ENCODE data around the gene PCED1B. TPM values are rescaled to one million over a fixed set of nuclear protein-coding genes. Genes with fewer than 3 reads are reported as not detected.

The PCED1B gene
- total and polyA plus RNA-seq, 2 experiments from 2014 or later, result 5.1 to 6.6 TPM

DNA sequence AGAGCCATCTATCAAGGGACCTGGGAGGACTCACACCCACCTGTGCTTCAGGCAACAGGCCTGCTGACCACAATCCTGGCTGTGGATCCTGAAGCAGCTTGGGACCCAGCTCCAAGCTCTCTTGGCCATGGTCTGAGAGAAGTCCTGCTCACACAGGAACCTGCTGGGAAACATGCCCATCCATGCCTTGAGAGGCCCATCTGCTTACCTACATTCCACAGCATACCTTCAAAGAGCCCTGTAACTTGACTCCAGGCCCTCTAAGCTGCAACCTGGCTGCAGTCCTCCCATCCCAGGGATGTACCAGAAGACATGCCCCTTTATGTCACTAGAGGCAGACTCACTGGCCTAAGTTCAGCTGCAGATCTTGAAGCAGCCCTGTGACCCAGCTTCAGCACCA, 62.0 kb downstream of the PCED1B start:
- Mint-ChIP-seq H3K36me3 (ENCODE audit: low read depth) (no peaks in the 10 kb centered on the region), H3K27ac (no peak overlapping the region), H3K4me1 (no peaks in the 10 kb centered on the region), H3K9me3 (peaks cover 3% of the 10 kb centered on the region; the same call in 2 of the 3 replicates), H3K27me3 (ENCODE audit: insufficient read depth, low read depth, poor library complexity) (no peaks in the 10 kb centered on the region), H3K4me3 (no peak overlapping the region)
- no peak overlapping the region for H3K27ac ChIP-seq (ENCODE audit: low read depth)
- H2AFZ ChIP-seq, result no peak overlapping the region
- no peak overlapping the region for H3K4me2 ChIP-seq
- ATAC-seq (peak; percentile 80), DNase-seq (ENCODE audit: low spot score) (peak; percentile 34)
- peaks cover 12% of the 10 kb centered on the region for H3K9me2 ChIP-seq (ENCODE audit: insufficient read depth)
- H3K4me3 ChIP-seq, result no peak overlapping the region
- H4K20me1 ChIP-seq (replicated peaks; ENCODE audit: insufficient read depth), result no peaks in the 10 kb centered on the region
- TF ChIP-seq, protein P1, sequence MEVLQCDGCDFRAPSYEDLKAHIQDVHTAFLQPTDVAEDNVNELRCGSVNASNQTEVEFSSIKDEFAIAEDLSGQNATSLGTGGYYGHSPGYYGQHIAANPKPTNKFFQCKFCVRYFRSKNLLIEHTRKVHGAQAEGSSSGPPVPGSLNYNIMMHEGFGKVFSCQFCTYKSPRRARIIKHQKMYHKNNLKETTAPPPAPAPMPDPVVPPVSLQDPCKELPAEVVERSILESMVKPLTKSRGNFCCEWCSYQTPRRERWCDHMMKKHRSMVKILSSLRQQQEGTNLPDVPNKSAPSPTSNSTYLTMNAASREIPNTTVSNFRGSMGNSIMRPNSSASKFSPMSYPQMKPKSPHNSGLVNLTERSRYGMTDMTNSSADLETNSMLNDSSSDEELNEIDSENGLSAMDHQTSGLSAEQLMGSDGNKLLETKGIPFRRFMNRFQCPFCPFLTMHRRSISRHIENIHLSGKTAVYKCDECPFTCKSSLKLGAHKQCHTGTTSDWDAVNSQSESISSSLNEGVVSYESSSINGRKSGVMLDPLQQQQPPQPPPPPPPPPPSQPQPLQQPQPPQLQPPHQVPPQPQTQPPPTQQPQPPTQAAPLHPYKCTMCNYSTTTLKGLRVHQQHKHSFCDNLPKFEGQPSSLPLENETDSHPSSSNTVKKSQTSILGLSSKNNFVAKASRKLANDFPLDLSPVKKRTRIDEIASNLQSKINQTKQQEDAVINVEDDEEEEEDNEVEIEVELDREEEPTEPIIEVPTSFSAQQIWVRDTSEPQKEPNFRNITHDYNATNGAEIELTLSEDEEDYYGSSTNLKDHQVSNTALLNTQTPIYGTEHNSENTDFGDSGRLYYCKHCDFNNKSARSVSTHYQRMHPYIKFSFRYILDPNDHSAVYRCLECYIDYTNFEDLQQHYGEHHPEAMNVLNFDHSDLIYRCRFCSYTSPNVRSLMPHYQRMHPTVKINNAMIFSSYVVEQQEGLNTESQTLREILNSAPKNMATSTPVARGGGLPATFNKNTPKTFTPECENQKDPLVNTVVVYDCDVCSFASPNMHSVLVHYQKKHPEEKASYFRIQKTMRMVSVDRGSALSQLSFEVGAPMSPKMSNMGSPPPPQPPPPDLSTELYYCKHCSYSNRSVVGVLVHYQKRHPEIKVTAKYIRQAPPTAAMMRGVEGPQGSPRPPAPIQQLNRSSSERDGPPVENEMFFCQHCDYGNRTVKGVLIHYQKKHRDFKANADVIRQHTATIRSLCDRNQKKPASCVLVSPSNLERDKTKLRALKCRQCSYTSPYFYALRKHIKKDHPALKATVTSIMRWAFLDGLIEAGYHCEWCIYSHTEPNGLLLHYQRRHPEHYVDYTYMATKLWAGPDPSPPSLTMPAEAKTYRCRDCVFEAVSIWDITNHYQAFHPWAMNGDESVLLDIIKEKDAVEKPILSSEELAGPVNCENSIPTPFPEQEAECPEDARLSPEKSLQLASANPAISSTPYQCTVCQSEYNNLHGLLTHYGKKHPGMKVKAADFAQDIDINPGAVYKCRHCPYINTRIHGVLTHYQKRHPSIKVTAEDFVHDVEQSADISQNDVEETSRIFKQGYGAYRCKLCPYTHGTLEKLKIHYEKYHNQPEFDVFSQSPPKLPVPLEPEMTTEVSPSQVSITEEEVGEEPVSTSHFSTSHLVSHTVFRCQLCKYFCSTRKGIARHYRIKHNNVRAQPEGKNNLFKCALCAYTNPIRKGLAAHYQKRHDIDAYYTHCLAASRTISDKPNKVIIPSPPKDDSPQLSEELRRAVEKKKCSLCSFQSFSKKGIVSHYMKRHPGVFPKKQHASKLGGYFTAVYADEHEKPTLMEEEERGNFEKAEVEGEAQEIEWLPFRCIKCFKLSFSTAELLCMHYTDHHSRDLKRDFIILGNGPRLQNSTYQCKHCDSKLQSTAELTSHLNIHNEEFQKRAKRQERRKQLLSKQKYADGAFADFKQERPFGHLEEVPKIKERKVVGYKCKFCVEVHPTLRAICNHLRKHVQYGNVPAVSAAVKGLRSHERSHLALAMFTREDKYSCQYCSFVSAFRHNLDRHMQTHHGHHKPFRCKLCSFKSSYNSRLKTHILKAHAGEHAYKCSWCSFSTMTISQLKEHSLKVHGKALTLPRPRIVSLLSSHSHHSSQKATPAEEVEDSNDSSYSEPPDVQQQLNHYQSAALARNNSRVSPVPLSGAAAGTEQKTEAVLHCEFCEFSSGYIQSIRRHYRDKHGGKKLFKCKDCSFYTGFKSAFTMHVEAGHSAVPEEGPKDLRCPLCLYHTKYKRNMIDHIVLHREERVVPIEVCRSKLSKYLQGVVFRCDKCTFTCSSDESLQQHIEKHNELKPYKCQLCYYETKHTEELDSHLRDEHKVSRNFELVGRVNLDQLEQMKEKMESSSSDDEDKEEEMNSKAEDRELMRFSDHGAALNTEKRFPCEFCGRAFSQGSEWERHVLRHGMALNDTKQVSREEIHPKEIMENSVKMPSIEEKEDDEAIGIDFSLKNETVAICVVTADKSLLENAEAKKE (CRISPR knock-in tag; IDR thresholded peaks at IDR 0.05), result peak; percentile 56; the same call in 1 of the 2 replicates
- TF ChIP-seq STAT1 (IDR thresholded peaks at IDR 0.05; ENCODE audit: unreplicated experiment), result no peak
- no peak for TF ChIP-seq JUNB (IDR thresholded peaks at IDR 0.05; ENCODE audit: unreplicated experiment)
- TF ChIP-seq NANOG (IDR thresholded peaks at IDR 0.05; ENCODE audit: borderline replicate concordance), result no peak
- no peak for TF ChIP-seq EZH2 (IDR thresholded peaks at IDR 0.05; ENCODE audit: low read depth, unreplicated experiment)
- no peak for TF ChIP-seq CREB1 (CRISPR knock-in tag; IDR thresholded peaks at IDR 0.05; ENCODE audit: low read depth)
- H3F3A ChIP-seq (replicated peaks; ENCODE audit: low read depth), result no peaks in the 10 kb centered on the region
- H3K79me2 ChIP-seq (replicated peaks; ENCODE audit: insufficient read depth), result no peaks in the 10 kb centered on the region
- H3K36me3 ChIP-seq (ENCODE audit: insufficient read depth), result no peaks in the 10 kb centered on the region
- no peaks in the 10 kb centered on the region for H3K4me1 ChIP-seq (ENCODE audit: insufficient read depth)
- no peaks in the 10 kb centered on the region for H3K27me3 ChIP-seq (ENCODE audit: insufficient read depth)

DNA sequence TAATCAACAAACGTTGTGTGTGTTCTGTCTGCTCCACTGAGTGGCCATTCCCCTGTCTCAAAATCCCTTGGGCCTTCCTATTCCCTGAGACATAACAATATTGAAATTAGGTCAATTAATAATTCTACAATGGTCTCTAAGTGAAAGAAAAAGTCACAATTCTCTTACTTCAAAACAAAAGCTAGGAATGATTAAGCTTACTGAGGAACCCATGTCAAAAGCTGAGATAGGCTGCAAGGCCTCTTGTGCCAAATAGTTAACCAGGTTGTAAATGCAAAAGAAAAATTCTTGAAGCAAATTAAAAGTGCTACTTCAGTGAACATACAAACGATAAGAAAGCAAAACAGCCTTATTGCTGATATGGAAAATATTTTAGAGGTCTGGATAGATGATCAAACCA, 65.3 kb downstream of the PCED1B start:
- Mint-ChIP-seq H3K27ac (no peak overlapping the region), H3K36me3 (ENCODE audit: low read depth) (no peaks in the 10 kb centered on the region), H3K4me3 (no peak overlapping the region), H3K27me3 (ENCODE audit: insufficient read depth, low read depth, poor library complexity) (no peaks in the 10 kb centered on the region), H3K9me3 (peaks cover 3% of the 10 kb centered on the region; the same call in 2 of the 3 replicates), H3K4me1 (peaks cover 9% of the 10 kb centered on the region)
- Histone ChIP-seq H4K20me1 (replicated peaks; ENCODE audit: insufficient read depth) (no peaks in the 10 kb centered on the region), H2AFZ (no peak overlapping the region), H3K4me1 (ENCODE audit: insufficient read depth) (no peaks in the 10 kb centered on the region), H3K36me3 (ENCODE audit: insufficient read depth) (no peaks in the 10 kb centered on the region), H3F3A (replicated peaks; ENCODE audit: low read depth) (no peaks in the 10 kb centered on the region), H3K27me3 (ENCODE audit: insufficient read depth) (no peaks in the 10 kb centered on the region), H3K4me3 (no peak overlapping the region), H3K79me2 (replicated peaks; ENCODE audit: insufficient read depth) (no peaks in the 10 kb centered on the region), H3K9me2 (ENCODE audit: insufficient read depth) (peaks cover 14% of the 10 kb centered on the region), H3K4me2 (no peak overlapping the region), H3K27ac (ENCODE audit: low read depth) (no peak overlapping the region)
- ATAC-seq (no peak), DNase-seq (ENCODE audit: low spot score) (no peak)
- TF ChIP-seq EZH2phosphoT487 (IDR thresholded peaks at IDR 0.05; ENCODE audit: unreplicated experiment) (no peak), ZNF114 (CRISPR knock-in tag; IDR thresholded peaks at IDR 0.05) (no peak), ETS1 (IDR thresholded peaks at IDR 0.05) (no peak), POLR2AphosphoS5 (IDR thresholded peaks at IDR 0.05; ENCODE audit: low read depth) (no peak), STAT1 (IDR thresholded peaks at IDR 0.05; ENCODE audit: unreplicated experiment) (no peak), NANOG (IDR thresholded peaks at IDR 0.05; ENCODE audit: borderline replicate concordance) (no peak), EZH2 (IDR thresholded peaks at IDR 0.05; ENCODE audit: low read depth, unreplicated experiment) (no peak), JUNB (IDR thresholded peaks at IDR 0.05; ENCODE audit: unreplicated experiment) (no peak), CREB1 (CRISPR knock-in tag; IDR thresholded peaks at IDR 0.05; ENCODE audit: low read depth) (no peak), ZNF331 (CRISPR knock-in tag; IDR thresholded peaks at IDR 0.05; ENCODE audit: low read depth) (no peak)

Data from GM23338 (cell line).